SK-N-DZ (cell line): Measurements from ENCODE around the gene HSPA5. TPM values are rescaled to one million over a fixed set of nuclear protein-coding genes. Genes with fewer than 3 reads are reported as not detected.
"Not testable (repeated sequence)": the region's sequence is repeated elsewhere in the genome, so short reads cannot be mapped to it uniquely, and the experiment has no call there.

ENCODE experiments used
- DNase-seq: peaks from one replicate; pipeline ENCODE4 v3.0.0-alpha.2; 2015; ENCODE audit warnings: low spot score
- polyA plus RNA-seq, 2 experiments: library from polyadenylated mRNA; depleted of rRNA; stranded (reverse); fragments of >200 nt; gene quantifications; 2 replicates each; pipeline ENCODE4 v1.2.3, GENCODE V29; 2014

HSPA5 gene
- polyA plus RNA-seq (2014; cell fraction: cytosol; rRNA removed), result 18.7 and 22.6 TPM in 2 replicates
- polyA plus RNA-seq (2014; cell fraction: nucleus; rRNA removed), result 12.9 and 39.6 TPM in 2 replicates

DNA sequence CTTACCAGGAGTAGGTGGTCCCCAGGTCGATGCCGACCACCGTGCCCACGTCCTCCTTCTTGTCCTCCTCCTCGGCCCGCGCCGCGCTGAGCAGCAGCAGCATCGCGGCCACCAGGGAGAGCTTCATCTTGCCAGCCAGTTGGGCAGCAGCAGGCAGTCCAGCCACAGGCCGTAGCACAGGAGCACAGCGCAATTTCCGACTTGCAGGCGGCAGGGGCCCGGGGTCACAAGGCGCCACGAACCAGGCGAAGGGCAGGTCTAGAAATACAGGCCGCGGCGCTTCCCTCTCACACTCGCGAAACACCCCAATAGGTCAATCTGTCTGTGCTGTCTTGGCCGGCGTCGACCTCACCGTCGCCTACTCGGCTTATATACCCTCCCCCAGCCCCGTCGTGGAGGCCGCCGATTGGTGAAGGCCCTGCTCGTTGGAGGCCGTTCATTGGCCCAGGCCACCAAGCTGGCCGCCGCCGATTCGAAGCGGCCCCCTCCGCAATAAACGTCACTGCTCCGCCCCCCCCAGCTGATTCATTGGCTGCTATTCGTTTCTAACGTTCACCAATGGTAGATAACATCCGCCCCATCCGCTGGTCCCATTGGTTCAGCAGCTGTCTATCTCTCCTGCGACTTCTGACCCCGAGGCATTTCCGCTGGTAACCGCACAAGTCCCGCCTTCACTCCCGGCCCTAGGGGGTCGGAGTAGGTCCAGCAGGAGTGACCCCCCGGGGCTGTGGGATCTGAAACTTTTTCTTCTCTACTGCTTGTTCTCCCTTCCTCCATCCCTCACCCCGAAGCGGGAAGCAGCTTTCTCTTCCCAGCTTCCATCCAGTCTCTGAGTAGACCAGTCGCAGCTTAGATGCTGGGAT is at the start of gene HSPA5:
Gene HSPA5, minus strand, starts transcription at position 344 of the 863 bp plus-strand sequence. Its CDS starts 217 bp downstream, at position 127.
- peak; percentile 99 for DNase-seq

- DNase-seq, result not testable (repeated sequence)
Observed at GRCh38 chr9:125286935-125287433, 45.8 kb upstream of the HSPA5 start.

- no peak for DNase-seq
Observed at GRCh38 chr9:125284855-125285254, 43.7 kb upstream of the HSPA5 start.

DNA sequence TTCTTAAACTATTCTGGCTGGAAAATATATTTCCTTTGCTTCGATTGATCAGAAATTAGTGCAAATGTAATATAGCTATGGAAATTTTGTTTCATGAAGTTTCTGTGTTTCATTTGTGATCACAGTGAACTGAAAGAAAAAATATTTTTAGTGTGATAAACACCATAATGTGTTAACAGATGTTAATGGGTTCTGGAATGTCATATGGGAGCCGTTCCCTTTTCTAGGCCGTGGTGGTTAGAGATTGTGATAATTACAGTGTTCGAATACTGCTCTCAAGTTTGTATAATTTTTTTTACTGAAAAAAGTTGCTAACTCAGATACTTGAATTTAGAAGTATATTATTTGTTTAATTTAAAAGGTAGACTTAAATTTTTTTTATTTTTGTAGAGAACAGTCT is 39.8 kb upstream of the HSPA5 start:
- no peak for DNase-seq

DNA sequence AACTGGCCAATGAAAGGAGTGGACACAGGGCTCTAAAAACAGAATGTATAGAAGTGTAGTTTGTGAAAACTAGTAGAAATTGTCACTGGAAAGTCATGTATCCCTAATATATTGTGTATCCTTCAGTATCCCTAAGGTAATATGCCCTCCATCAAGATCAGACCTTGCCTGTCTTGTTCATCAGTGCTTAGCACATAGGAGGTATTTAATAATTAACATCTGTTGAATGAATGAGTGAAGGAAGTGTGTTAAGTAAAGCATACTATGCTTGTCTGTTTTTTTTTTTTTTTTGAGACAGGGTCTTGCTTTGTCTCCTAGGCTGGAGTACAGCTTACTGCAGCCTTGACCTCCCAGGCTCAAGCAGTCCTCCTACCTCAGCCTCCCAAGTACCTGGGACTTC is 36.3 kb upstream of the HSPA5 start:
- no peak for DNase-seq

GRCh38 chr9:125276771-125277170 is 35.6 kb upstream of the HSPA5 start:
- DNase-seq, result no peak

- no peak for DNase-seq
Observed at GRCh38 chr9:125272697-125273096, 31.6 kb upstream of the HSPA5 start.

GRCh38 chr9:125271081-125271480 is 29.9 kb upstream of the HSPA5 start:
- DNase-seq, result no peak

- DNase-seq, result no peak
Observed at GRCh38 chr9:125269014-125269397, 27.9 kb upstream of the HSPA5 start.

DNA sequence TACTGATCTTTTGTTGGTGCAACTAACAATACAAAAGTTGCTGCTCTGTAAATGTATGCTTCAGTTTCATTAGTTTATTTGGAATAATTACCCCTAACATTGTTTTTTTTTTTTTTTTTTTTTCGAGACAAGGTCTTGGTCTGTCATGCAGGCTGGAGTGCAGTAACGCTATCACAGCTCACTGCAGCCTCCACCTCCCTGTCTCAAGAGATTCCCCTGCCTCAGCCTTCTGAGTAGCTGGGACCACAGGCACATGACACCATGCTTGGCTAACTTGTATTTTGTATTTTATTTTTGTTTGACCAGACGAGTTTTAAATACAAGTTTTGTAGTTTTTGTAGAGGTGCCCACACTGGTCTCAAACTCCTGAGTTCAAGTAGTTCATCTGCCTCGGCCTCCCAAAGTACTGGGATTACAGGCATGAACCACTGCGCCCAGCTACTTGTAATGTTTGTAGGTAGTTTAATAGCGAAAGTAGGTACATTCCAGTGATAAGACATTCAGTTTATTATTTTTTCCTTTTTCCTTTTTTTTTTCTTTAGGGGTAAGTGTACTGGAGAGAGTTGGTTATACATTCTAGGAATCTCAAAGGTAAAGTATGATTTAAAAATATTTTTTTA is 27.4 kb upstream of the HSPA5 start:
- no peak for DNase-seq

GRCh38 chr9:125264068-125264467 is 22.9 kb upstream of the HSPA5 start:
- DNase-seq, result not testable (repeated sequence)

DNA sequence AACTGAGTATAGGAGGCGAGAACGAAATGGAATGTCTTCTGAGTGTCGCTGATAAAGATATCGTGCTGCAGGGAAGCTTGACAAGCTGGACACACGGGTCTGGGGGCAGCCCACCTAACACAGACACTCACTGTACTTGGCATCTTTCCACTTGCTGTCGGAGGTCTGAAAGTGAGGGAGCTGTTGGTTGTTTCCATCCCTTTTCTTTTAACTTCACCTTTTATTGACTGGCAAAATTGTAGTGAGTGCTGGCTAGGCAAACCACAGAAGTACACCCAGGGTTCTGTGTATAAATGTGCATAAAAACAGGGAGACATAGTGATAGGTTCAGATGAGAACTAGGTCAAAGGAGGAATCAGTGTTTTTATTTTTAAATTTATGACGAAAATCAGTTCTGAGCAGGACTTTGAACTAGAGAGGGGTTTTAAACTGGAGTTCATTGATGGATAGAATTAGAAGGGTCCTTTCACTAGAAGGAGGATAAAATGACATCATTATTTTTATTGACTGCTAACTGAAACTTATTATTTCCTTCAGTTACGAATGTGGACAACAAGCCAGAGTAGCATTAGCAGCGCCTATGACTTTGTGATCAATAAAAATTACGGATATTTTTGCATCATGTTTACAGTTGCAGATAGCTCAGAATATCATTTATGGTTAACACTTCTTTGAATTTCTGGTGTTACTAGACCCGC is 21.3 kb upstream of the HSPA5 start:
- DNase-seq, result no peak

GRCh38 chr9:125261501-125262293 is 20.6 kb upstream of the HSPA5 start, which contains the start of gene GAPVD1:
TSS of gene GAPVD1 (plus strand) at chr9:125261826. CDS start at chr9:125298922, 37,096 bp downstream.
- peak; percentile 96 for DNase-seq

GRCh38 chr9:125260561-125260960 is 19.4 kb upstream of the HSPA5 start:
- no peak for DNase-seq

DNA sequence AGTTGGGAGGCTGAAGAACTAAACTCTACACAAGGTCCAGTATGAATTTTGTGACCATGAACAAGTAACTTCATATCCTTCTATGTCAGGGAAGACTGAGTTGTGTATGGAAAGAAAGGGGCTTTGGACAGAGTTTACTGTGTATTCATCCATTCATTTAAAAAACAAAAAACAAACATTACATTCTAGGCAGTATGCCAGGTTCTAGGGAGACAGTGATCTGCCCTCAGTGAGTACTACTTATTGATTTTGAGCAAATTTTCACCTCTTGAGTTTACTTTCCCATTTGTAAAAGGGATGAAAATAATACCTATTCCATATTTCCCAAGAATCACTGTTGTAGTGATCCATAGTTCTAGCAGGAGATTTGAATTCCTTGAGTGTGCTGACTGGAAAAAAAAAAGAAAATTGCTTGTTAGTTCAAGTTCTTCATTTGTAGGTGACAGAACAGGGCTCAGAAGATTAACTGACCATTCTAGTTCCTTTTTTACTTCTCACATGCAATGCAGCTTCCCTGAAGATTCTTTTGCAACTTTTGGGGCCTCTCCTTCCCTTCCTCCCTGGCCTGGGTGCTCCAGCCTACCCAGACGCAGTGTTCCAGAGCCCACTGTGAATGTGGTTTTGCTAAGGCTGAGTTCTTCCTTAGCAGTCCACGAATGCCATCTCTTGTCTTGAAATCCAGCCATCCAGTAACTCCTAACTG is 17.8 kb upstream of the HSPA5 start:
- no peak for DNase-seq

- no peak for DNase-seq
Observed at GRCh38 chr9:125258160-125258785, 17.1 kb upstream of the HSPA5 start.

DNA sequence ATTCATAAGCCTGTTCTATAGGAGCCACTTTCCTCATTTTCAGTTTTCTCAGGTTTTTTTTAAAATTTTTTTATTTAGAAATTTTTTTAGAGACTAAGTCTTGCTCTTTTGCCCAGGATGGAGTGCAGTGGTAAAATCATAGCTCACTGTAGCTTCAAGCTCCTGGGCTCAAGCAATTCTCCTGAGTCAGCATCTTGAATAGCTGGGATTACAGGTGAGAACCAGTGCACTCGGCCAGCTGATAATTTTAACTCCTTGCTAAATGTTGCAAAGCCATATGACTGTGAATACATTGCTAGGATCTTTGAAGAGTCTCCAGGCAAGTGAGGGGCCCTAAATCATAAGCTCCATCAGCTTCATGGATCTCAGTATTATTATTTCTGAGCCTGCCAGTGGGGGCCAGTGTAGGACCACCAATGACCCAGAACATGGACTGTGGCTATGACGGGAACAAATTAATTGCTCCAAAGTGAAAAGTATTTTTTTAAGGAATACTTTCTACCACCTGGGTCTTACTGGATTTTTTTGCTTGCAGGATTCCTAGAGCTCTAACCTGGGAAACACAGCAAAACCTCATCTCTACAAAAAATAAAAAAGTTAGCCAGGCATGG is 14.7 kb upstream of the HSPA5 start:
- peak; percentile 36 for DNase-seq

- DNase-seq, result no peak
Observed at GRCh38 chr9:125254231-125254630, 13.1 kb upstream of the HSPA5 start.

- DNase-seq, result no peak
Observed at GRCh38 chr9:125246261-125246667, 5.1 kb upstream of the HSPA5 start.
